Stimulated activated CD4-positive, alpha-beta T cell treated with anti-CD3 and anti-CD28 coated beads, Interleukin-1b, Interleukin-23, amount 100 ng/mL, for 24 hours (primary cell): Measurements from ENCODE around the gene BBS1.
"Not testable (repeated sequence)": the region's sequence is repeated elsewhere in the genome, so short reads cannot be mapped to it uniquely, and the experiment has no call there.

Experiments
- DNase-seq, 4 experiments: peaks; one replicate each; pipeline ENCODE4 v3.0.0-alpha.2; 2020; ENCODE audit warnings: low read depth in 4 of 4, low spot score in 1 of 4

The BBS1 gene

DNA sequence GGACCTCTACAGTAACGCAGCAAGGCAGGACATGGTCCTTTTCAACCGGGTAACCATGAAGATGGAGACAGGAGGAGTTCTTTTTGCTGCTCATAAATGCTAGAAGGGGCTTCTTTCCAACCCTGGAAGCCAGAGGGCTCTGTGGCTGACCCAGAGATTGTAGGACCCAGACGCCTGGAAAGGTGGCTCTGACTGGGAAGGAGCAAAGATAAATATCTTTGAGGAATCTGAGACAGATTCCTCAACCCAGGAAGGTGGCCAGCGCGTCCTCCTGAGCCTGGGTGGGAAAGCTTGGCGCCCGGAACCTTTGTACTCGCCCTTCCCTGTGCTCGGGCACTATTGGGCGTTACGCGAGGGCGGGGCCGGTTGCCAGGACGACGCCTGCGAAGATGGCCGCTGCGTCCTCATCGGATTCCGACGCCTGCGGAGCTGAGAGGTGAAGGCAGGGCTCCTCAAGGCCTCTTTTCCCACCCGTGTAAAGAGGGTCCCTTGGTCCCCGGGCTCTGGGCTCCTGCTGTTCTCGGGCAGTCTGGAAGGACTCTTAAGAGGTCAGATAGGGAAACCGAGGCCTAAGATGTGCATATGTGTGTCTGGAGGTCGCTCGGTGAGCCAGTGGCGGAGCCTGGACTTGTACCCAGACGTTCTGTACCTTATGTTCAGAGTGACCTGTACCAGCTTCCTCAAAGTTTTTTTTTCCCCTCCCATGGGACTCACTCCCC, at the start of gene BBS1:
TSS of gene BBS1 (plus strand) at position 365 of the 719 bp plus-strand sequence. CDS start at position 390, 25 bp downstream.
- peak; percentile 64 to 81 (median 74) for DNase-seq

DNA sequence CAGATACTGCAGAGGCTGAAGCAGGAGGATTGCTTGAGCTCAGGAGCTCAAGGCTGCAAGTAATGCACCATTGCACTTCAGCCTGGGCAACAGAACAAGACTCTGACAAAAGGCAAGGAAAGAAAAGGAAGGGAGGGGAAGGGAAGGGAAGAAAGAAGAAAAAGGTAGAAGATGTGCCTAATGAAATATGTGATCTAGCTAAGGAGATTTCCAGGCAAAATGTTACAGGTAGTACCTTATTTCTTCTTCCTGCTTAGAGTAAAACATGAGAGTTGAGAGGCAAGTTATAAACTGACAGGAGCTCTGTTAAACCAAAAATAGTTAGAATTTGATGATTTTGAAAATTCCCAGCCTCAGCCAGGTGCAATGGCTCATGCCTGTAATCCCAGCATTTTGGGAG, 48.4 kb upstream of the BBS1 start:
- DNase-seq: no peak

DNA sequence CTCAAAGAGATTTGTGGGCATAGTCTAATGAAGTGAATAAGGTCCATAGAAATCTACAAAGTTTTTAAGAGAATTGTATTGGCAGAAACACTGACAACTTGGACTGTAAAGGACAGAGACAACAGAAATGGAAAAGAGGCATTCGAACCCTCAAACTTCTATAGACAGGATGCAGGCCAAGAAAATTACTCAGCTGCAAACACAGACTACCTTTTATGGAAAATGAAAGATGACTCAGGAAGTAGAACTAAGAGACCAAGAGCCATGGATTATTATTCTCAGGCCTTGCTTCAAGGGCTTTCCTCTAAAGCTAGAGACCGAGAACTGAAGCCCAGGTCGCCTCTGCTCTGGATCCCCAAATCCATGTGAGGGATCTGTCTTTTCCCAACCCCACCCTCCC, 47.5 kb upstream of the BBS1 start:
- no peak for DNase-seq

GRCh38 chr11:66464116-66464515, 46.3 kb upstream of the BBS1 start:
- not testable (repeated sequence) for DNase-seq

GRCh38 chr11:66464916-66465315, 45.5 kb upstream of the BBS1 start:
- DNase-seq: no peak

DNA sequence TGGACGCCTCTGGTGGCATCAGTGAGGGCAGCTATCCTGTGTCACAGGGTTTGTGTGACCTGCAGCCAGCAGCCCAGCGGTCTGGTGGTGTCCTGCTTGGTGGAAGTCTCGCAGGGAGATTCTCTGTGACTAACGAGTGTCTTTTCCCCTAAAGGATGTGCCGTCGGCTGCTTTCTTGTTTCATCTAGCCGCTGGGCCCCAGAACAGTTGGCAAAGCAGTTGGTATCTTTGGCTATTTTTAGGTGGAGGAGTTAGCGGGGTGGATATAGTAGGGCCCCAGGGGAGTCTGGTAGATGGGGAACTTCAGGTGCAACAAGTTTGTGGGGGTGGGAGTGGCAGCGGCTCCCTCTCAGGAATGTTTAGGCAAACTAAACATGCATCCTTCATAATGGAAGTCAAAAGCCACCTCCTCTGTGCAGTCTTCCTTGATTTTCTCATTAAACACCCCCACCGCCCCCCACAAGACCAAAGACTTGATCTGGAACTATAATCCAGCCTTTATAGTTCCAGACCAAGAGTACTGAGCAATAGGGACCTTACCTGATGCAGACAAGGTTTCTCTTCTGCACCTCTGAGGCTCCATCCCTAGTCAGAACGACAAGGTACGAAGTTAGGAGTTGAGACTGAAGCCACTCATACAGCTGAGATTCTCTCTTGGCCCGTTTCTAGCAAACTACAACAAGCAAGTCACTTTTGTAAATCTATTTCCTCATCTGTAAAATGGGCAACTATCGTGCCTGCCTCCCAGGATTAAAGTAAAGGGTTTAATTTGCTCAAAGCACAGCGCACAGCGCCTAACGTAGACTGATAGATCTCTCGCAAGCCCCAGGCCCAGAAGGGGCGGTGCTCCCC, 44.8 kb upstream of the BBS1 start:
- DNase-seq: no peak

GRCh38 chr11:66466225-66467033, 44.0 kb upstream of the BBS1 start, which contains the start of gene PELI3:
TSS of gene PELI3 (plus strand) at chr11:66466905. CDS start at chr11:66468129, 1,224 bp downstream.
- DNase-seq: peak; percentile 81 to 98 (median 88)

DNA sequence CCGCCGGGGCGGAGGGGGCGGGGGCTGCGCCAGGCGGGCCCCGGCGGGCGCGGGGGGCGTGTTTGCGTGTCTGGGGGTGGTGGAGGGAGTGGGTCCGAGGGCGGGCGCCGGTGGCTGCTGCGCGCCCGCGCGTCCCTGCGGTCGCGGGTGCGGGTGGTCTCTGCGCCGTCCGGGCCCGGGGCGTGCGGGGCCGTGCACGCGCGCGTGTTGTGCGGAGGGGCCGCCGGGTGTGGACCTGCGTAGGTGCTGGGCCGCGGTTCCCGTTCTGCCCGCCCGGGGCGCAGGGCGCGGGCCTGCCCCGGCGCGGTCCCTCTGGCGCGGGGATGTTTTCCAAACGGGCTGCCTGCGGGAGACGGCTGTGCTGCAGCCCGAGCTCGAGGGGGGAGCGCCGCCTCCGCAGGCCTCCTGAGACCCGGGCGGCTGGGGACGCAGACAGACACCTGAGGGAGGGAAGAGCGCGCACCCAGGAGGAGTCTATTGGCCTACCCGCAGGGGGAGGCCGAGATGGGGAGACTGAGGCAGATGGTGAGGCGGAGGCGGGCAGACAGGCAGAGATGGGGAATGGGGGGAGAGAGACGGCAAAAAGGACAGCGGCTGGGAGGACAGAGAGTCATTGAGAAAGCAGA, 43.3 kb upstream of the BBS1 start:
- peak in 1 of 4 experiments; percentile 25 for DNase-seq

- DNase-seq: no peak
Observed at GRCh38 chr11:66467756-66468155, 42.7 kb upstream of the BBS1 start.

DNA sequence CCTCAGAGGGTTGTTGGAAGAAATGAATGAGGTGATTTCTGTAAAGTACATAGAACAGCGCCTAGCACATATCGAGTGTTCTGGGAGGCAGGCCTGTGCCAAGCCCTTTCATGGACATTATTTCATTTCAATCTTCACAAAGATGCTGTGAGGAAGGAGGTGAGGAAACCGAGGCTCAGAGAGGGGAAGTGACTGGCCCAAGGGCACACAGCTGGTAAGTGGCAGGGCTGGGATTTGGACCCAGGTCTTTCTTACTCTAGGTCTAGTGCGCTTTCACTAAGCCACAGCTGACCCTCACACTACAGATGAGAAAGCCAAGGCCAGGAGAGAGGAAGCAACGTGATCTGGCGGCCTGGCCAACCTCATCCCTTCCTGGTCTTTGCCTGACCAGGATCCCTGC, 41.7 kb upstream of the BBS1 start:
- DNase-seq: no peak

DNA sequence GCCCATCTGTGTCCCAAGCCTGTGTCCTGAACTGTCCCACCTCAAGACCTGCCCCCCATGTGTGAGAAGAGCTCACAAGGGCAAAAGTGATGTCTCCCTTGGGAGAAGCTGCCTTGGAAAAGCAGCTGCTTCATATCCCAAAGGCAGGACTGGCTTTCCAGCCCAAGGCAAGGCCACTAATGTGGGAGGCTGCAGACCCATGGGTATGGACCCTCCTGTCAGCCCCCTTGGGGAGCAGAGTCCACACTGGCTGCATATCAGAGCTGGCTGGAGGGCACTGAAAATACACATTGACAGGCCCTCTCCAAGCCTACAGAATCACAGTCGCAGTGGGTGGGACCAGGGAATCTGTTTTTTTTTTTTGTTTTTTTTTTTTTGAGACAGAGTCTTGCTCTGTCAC, 41.0 kb upstream of the BBS1 start:
- no peak for DNase-seq

DNA sequence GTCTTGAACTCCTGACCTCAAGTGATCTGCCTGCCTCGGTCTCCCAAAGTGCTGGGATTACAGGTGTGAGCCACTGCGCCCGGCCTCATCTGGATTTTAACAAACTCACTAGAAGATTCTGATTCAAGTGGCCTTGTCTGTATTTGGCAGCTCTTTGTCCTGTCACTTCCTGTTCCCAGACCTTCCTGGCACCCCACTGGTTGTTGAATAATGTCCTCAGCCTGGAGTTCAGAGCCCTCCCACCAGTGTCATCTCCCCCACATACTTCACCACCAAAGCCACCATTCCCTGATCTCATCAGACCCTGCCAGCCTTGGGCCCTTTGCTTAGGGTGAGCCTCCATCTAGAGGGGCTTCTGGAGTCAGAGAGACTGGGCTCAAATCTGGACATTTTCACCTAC, 40.4 kb upstream of the BBS1 start:
- DNase-seq: no peak

GRCh38 chr11:66471142-66471541, 39.3 kb upstream of the BBS1 start:
- DNase-seq: no peak

GRCh38 chr11:66472054-66472453, 38.4 kb upstream of the BBS1 start:
- no peak for DNase-seq

DNA sequence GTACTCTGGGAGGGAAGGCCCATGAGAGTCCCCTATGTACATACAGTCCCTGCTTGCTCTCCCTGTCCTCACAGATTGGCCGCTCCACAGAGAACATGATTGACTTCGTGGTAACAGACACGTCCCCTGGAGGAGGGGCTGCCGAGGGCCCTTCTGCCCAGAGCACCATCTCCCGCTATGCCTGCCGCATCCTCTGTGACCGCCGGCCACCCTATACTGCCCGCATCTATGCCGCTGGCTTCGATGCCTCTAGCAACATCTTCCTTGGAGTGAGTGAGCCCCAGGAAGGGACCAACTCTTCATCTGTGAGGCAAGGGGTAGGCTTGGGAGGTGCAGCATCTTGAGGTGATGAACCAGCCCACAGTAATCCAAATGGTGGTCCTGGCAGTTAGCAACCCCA, 37.3 kb upstream of the BBS1 start:
- no peak for DNase-seq

GRCh38 chr11:66473608-66474515, 36.6 kb upstream of the BBS1 start:
- no peak for DNase-seq

DNA sequence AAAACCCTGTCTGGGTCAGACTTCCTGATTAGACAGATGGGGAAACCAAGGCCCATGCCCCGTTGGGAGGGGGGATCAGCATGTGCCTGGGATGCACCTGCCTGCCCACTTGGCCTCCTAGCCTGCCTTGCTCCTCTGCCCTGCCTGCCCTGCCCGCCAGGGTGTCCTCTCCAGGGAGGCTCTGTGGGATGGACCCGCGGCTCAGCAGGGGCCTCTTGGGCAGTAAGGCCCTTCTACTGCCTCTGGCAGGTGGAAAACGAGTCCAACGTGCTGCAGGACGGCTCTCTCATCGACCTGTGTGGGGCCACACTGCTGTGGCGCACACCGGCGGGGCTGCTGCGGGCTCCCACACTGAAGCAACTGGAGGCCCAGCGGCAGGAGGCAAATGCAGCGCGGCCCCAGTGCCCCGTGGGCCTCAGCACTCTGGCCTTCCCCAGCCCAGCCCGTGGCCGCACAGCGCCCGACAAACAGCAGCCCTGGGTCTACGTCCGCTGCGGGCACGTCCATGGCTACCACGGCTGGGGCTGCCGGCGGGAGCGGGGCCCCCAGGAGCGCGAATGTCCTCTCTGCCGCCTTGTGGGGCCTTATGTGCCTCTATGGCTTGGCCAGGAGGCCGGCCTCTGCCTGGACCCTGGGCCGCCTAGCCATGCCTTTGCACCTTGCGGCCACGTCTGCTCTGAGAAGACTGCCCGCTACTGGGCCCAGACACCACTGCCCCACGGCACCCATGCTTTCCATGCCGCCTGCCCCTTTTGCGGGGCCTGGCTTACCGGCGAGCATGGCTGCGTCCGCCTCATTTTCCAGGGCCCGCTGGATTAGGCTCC, 34.9 kb upstream of the BBS1 start:
- DNase-seq: no peak

DNA sequence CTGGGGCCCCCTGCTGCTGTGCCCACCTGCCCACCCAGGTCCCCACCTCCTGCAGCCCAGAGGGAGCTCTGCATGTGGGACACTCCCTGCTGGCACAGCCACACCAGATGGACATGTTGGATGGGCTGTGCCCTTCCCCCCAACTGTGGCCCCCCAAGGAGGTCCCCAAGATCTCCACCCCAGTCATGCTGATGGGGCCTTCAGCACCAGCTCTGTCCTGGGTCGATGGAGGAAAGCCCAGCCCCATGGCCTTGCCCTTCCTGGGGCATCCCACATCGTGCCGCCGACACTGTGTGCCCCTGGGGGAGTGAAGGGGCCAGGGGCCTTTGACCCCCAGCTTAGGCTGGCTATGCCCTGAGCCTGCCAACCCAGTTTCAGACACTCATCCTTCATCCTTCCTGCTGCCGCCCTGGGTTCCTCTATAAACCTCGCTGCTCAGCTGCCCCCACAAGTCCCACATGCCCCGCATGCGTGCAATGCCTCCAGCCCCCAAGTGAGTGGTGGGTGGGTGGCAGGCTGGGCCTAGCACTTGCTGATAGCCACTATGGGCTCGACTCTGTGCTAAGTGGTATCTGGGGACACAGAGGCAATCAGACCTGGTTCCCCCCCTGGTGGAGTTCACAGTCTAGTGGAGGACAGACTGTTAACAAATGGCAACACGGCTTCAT, 34.1 kb upstream of the BBS1 start:
- no peak for DNase-seq

GRCh38 chr11:66476841-66477251, 33.6 kb upstream of the BBS1 start:
- no peak for DNase-seq
